Fibroblast of the aortic adventitia (primary cell): Measurements from ENCODE around the gene MSH3. TPM values are rescaled to one million over a fixed set of nuclear protein-coding genes. Genes with fewer than 3 reads are reported as not detected.

ENCODE experiments used
- DNase-seq: peaks from one replicate; pipeline ENCODE4 v3.0.0-alpha.2; 2010; ENCODE audit warnings: low read depth
- H3K4me3 ChIP-seq: 2 replicates; pipeline ENCODE4 v1.5.1; 2011; ENCODE audit warnings: low read depth, mild to moderate bottlenecking, control low read depth, low read length, moderate library complexity
- total RNA-seq: library from RNA; depleted of rRNA; stranded (reverse); fragments of >200 nt; gene quantifications from 2 replicates; pipeline ENCODE4 v1.2.3, GENCODE V29; 2012; ENCODE audit warnings: low replicate concordance
- TF ChIP-seq, protein P1 (sequence below): IDR thresholded peaks from 2 replicates; pipeline ENCODE4 v1.5.1; 2011; ENCODE audit warnings: mild to moderate bottlenecking, low read length, control low read depth, inconsistent platforms; ENCODE audit not compliant: insufficient read depth

The MSH3 gene
- total RNA-seq, 1 donor, result 25.0 TPM

DNA sequence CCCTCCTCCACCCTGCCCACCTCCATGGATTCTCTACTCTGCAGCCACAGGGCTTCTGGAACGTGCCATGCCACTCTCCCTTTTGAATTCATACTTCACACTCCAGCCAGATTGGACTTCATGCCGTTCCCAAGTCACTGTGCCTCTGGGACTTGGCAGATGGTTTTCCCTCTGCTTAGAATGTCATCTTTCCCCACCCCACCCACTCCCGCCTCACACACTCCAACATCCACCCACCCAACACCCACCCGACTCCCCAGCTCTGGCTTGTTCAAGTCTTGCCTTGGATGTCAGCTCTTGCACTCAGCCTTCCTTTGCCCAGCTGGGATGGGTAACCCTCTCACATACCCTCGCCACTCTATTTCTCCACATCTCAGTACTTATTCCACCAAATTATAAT is 142.4 kb downstream of the MSH3 start:
- TF ChIP-seq, protein P1, sequence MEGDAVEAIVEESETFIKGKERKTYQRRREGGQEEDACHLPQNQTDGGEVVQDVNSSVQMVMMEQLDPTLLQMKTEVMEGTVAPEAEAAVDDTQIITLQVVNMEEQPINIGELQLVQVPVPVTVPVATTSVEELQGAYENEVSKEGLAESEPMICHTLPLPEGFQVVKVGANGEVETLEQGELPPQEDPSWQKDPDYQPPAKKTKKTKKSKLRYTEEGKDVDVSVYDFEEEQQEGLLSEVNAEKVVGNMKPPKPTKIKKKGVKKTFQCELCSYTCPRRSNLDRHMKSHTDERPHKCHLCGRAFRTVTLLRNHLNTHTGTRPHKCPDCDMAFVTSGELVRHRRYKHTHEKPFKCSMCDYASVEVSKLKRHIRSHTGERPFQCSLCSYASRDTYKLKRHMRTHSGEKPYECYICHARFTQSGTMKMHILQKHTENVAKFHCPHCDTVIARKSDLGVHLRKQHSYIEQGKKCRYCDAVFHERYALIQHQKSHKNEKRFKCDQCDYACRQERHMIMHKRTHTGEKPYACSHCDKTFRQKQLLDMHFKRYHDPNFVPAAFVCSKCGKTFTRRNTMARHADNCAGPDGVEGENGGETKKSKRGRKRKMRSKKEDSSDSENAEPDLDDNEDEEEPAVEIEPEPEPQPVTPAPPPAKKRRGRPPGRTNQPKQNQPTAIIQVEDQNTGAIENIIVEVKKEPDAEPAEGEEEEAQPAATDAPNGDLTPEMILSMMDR, result no peak
- H3K4me3 ChIP-seq, result no peak overlapping the region
- DNase-seq, result no peak

DNA sequence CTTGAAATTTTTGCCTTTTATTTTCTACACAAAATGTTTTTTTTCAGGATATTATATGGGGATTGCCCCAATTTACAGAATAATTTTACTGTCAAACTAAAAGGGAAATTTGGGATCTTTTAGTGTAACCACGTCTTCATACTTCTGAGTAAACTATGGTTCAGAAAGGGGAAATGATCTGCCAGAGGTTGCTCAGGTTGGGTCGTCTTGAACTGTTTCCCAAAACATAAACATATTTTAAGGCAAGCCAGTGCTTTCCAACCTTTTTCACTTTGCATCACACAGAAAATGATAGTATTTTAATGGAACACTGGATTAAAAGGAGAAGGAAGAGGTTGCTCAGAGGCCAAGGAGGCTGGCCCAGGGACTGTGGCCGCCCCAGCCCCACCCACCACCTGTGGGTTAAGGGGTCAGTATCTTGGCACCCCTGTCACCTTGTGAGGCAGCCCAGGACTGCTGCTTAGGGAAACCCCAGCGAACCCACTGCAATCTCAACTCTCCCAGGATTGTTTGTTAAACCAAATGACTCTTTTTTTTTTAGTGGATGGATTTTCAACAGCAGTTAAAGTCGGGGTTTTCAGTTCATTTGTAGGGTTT is 143.1 kb downstream of the MSH3 start:
- TF ChIP-seq, protein P1, result no peak
- H3K4me3 ChIP-seq, result no peak overlapping the region
- no peak for DNase-seq

DNA sequence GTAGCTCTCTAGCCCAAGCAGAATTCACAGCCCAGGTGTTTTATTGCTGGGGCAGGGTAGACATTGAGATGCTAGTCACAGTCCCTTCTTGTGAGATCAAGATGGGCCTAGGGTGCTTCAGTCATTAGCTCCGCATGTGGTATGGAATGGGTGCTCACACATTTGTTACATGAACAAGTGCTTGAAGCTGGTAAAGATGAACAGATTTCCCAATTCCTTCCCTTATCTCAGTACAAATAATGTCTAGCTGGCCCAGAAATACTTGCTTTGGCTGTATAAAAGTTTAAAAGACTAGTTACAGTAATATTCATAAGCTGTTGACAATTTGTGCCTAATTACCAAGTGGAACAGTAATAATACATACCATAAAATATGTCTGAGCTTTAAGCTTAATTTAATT is 143.7 kb downstream of the MSH3 start:
- peak; percentile 7 for DNase-seq
- TF ChIP-seq, protein P1, result no peak
- no peak overlapping the region for H3K4me3 ChIP-seq

DNA sequence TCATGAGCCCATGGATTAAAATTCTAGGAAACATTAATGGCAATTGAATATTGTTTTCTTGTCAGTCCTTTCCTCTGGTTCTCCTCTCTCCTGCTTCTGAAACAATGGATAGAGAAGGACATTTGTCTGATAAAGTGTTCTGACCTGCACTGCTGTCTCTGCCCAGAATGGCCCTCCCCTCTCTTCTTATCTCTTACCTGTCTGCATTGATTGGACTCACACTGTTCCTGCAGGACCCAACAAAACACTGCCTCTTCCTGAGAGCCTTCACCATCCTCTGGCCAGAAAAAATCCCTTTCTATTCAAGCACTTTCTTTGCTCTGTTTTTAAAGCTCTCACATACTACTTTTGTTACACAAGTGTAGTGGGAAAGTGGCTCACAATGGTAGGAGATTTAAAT is 144.2 kb downstream of the MSH3 start:
- no peak overlapping the region for H3K4me3 ChIP-seq
- TF ChIP-seq, protein P1, result no peak
- no peak for DNase-seq

DNA sequence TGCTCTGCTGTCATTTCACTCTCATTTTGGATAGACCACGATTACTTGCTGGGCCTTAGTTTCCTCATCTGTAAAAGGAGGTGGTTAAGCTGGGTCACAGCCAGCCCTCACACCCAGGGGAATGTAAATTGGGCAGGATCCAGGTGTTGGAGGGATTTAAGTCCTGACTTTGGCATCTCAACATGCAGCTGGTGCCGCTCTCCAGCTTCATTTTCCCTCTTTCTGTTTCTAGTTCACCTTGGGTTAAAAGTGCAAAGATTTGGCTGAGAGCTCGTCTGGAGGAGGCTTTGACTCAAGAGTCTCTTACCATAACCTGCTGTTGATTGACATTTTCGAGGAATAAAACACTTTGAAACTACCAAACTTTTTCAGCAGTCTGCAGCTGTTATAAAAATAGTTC is 144.6 kb downstream of the MSH3 start:
- DNase-seq, result peak; percentile 24
- no peak overlapping the region for H3K4me3 ChIP-seq
- TF ChIP-seq, protein P1, result no peak

DNA sequence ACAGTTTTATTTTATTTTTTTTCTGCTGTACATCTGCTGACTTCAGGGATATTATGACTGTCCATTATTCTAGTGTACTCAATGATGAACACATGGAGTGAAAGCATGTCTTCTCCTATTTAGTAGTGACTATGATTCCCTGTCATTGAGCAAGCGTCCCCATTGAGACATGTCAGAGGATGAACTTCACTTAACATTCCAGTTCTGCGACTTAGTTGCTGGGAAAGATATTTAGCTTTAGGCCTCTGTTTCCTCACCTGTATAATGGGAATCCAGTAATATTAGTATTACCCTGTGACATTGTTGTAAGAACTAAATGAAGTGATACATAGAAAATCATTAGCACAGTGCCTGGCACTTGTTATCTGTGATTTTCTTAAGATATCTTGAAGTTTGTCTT is 145.1 kb downstream of the MSH3 start:
- TF ChIP-seq, protein P1, result no peak
- H3K4me3 ChIP-seq, result no peak overlapping the region
- DNase-seq, result no peak

DNA sequence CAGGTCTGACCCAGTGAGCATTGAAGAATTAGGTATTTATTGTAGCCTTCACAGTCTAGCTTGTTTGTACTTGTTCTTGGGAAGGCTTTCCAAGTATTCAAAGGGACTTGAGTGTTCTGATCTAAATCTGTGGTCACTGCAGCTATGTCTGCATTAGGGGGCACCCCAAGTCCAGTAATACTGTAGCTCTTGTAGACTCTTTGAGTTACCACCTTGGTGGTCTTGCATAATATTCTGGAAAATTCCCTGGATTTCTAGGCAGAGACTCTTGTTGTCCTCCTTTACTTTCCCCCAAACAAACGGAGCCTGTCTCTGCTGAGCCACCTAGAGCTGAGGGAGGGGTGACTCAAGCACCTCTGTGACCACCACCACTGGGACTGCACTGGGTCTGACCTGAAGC is 149.9 kb downstream of the MSH3 start:
- peak; percentile 2 for DNase-seq
- TF ChIP-seq, protein P1, result no peak
- H3K4me3 ChIP-seq, result no peak overlapping the region
